ENCODE data around the gene GJE1.
"Not testable (repeated sequence)": the region's sequence is repeated elsewhere in the genome, so short reads cannot be mapped to it uniquely, and the experiment has no call there.

Gene GJE1

GRCh38 chr6:142155895-142156757 lies 23.4 kb downstream of the GJE1 start:
- H3K4me3 ChIP-seq (ENCODE audit: low read depth, low read length), result no peak overlapping the region
- peak; percentile 32 for DNase-seq (ENCODE audit: low read depth)
- TF ChIP-seq POLR2A (IDR thresholded peaks at IDR 0.05; ENCODE audit: extremely low read depth, insufficient read length) (no peak), MAX (IDR thresholded peaks at IDR 0.05; ENCODE audit: low read depth, low read length) (no peak), MYC (IDR thresholded peaks at IDR 0.05; ENCODE audit: low read depth, low read length) (no peak), CTCF (IDR thresholded peaks at IDR 0.05; ENCODE audit: low read depth, low read length) (no peak)

DNA sequence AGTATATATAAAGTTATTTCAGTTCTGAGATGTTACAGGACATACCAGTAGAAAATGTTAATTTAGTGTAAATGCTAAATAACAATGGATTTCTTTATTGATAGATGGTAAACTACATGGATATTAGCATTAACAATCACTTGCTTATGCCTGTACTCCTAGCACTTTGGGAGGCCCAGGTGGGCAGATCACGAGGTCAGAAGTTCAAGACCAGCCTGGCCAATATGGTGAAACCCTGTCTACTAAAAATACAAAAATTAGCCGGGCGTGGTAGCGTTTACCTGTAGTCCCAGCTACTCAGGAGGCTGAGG lies 24.0 kb downstream of the GJE1 start:
- DNase-seq (ENCODE audit: low read depth); H3K4me3 ChIP-seq (ENCODE audit: low read depth, low read length): not testable (repeated sequence)

DNA sequence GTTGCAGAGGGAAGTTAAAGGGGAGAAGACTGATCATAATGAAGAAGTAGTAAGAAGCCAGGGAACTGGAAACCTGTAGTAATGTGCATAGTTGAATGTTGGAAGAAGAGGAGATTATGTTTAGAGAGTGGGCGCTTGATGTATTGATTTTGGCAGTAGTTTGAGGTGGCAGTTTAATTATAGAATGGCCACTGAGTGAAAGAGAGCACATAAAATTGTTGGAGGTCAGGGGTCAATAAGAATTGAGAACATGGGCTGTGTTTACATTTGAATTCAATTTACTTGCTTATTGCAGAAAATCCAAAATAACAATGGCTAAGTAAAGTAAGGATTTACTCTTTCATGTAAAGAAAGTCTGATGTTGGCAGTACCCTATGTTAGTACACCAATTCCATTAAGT lies 30.1 kb downstream of the GJE1 start:
- H3K4me3 ChIP-seq (ENCODE audit: low read depth, low read length), result no peak overlapping the region
- TF ChIP-seq CTCF (IDR thresholded peaks at IDR 0.05; ENCODE audit: low read depth, low read length) (no peak), MAX (IDR thresholded peaks at IDR 0.05; ENCODE audit: low read depth, low read length) (no peak), MYC (IDR thresholded peaks at IDR 0.05; ENCODE audit: low read depth, low read length) (no peak), POLR2A (IDR thresholded peaks at IDR 0.05; ENCODE audit: extremely low read depth, insufficient read length) (no peak)
- no peak for DNase-seq (ENCODE audit: low read depth)

DNA sequence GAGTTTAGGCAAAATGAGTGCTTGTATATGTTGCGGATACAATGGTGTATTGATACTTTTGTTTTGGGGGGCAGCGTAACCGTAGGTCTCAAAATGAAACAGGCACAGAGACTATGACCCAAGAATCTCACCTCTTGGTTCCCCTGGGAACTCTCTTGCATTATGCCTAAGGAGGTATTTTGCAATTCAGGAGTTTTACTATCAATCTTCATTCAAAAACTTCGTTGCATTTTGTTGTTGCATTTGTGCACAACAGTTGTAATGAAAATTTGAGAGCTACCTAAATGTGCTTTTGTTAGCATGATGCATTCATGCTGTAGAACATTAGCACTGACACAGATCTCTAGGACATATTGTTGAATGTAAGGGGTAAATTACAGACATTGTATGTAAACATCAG lies 32.5 kb downstream of the GJE1 start:
- peak; percentile 29 for DNase-seq (ENCODE audit: low read depth)
- no peak overlapping the region for H3K4me3 ChIP-seq (ENCODE audit: low read depth, low read length)
- TF ChIP-seq MYC (IDR thresholded peaks at IDR 0.05; ENCODE audit: low read depth, low read length), result no peak
- TF ChIP-seq MAX (IDR thresholded peaks at IDR 0.05; ENCODE audit: low read depth, low read length), result no peak
- no peak for TF ChIP-seq CTCF (IDR thresholded peaks at IDR 0.05; ENCODE audit: low read depth, low read length)
- no peak for TF ChIP-seq POLR2A (IDR thresholded peaks at IDR 0.05; ENCODE audit: extremely low read depth, insufficient read length)

- H3K4me3 ChIP-seq (ENCODE audit: low read depth, low read length), result no peak overlapping the region
- no peak for DNase-seq (ENCODE audit: low read depth)
- no peak for TF ChIP-seq CTCF (IDR thresholded peaks at IDR 0.05; ENCODE audit: low read depth, low read length)
- TF ChIP-seq MAX (IDR thresholded peaks at IDR 0.05; ENCODE audit: low read depth, low read length), result no peak
- TF ChIP-seq POLR2A (IDR thresholded peaks at IDR 0.05; ENCODE audit: extremely low read depth, insufficient read length), result no peak
- no peak for TF ChIP-seq MYC (IDR thresholded peaks at IDR 0.05; ENCODE audit: low read depth, low read length)
Observed at GRCh38 chr6:142167071-142167470, 34.3 kb downstream of the GJE1 start.

DNA sequence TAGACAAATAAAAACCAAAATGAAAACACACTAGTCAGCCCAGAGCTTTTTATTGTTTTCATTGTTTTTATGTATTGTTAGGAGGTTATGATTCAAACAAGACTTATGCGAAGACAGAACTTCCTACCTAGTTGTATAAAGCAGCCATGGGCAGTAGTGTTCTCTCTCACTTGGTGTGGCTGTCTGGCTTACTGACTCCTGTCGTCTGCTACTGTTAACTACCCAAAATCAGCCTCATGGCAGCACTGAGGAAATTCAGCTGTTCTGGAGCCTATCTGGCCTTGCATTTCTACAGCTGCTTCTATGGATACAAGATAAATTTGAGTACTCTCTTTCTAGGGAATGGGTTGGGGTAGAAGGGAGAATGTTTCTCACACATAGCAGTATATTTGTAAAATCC lies 34.8 kb downstream of the GJE1 start:
- TF ChIP-seq POLR2A (IDR thresholded peaks at IDR 0.05; ENCODE audit: extremely low read depth, insufficient read length), result no peak
- DNase-seq (ENCODE audit: low read depth), result no peak
- no peak overlapping the region for H3K4me3 ChIP-seq (ENCODE audit: low read depth, low read length)

DNA sequence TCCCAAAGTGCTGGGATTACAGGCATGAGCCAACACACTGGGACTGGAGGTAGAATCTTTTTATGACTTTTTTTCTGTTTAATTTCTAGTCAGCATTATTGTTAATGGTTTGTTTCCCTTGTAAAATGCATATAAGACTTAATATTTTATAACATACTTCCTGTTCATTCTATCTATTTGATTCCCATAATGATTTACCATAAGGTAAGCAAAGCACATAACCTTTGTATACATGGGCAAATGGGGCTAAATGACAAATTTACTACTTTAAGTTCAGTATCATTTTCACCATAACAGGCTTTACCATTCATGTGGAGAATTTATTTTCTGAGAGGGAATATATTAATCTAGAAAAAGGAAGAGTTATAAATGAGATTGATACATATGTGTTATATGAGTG lies 38.6 kb downstream of the GJE1 start:
- H3K4me3 ChIP-seq (ENCODE audit: low read depth, low read length), result no peak overlapping the region
- DNase-seq (ENCODE audit: low read depth), result no peak

More for the DNA sequence above, 38.6 kb downstream of the GJE1 start:
- no peak for TF ChIP-seq MAX (IDR thresholded peaks at IDR 0.05; ENCODE audit: low read depth, low read length)
- TF ChIP-seq MYC (IDR thresholded peaks at IDR 0.05; ENCODE audit: low read depth, low read length), result no peak
- no peak for TF ChIP-seq POLR2A (IDR thresholded peaks at IDR 0.05; ENCODE audit: extremely low read depth, insufficient read length)
- TF ChIP-seq CTCF (IDR thresholded peaks at IDR 0.05; ENCODE audit: low read depth, low read length), result no peak
